Mucosa of rectum (tissue), 2 donors: Measurements from ENCODE around the gene ASTN2.

Experiments used
- H3K27ac ChIP-seq, 2 donors: one replicate each; pipeline ENCODE4 v1.7.0; 2013; ENCODE audit warnings: inconsistent platforms in 2 of 2, low read depth in 2 of 2, low read length in 2 of 2
- H3K27me3 ChIP-seq, 2 donors: one replicate each; pipeline ENCODE4 v1.7.0; 2013; ENCODE audit warnings: low read length in 2 of 2; ENCODE audit not compliant: control insufficient read depth in 2 of 2, insufficient read depth in 2 of 2
- H3K36me3 ChIP-seq, 2 donors: one replicate each; pipeline ENCODE4 v1.7.0; 2013; ENCODE audit warnings: low read length in 2 of 2; ENCODE audit not compliant: control insufficient read depth in 2 of 2, insufficient read depth in 2 of 2
- H3K4me1 ChIP-seq, 2 donors: one replicate each; pipeline ENCODE4 v1.7.0; 2013; ENCODE audit warnings: low read length in 2 of 2, mild to moderate bottlenecking in 1 of 2; ENCODE audit not compliant: control insufficient read depth in 2 of 2, insufficient read depth in 2 of 2
- H3K4me3 ChIP-seq, 2 donors: one replicate each; pipeline ENCODE4 v1.7.0; 2013; ENCODE audit warnings: low read length in 2 of 2
- H3K9ac ChIP-seq, 2 donors: one replicate each; pipeline ENCODE4 v1.7.0; 2013; ENCODE audit warnings: low read length in 2 of 2, low read depth in 1 of 2, mild to moderate bottlenecking in 1 of 2
- H3K9me3 ChIP-seq, 2 donors: one replicate each; pipeline ENCODE4 v1.7.0; 2013; ENCODE audit warnings: low read length in 2 of 2; ENCODE audit not compliant: control insufficient read depth in 2 of 2
- donor health status: healthy.
- donor health status: Normal muscosa, but diverticular disease.

The ASTN2 gene

DNA sequence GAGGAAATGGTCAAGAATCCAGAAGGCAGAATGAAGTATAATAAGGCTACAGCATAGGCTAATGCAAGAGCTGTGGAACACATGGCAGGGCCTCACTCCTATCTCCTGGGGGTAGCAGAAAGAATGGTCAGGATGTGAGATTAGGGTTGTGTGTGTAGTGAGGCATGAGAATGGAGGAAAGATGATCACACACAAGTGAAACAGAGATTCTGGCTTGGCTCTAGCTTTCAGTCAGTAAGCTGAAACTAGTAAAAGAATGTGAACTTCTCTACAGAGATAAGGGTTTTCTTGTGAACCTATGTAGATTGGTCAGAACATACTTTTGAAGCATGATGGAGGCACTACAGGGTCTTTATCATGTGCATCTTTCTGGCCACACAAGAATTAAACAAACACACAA, 298.8 kb downstream of the ASTN2 start:
- no peaks in the 10 kb centered on the region for H3K9me3 ChIP-seq
- H3K9ac ChIP-seq: no peak overlapping the region
- no peak overlapping the region for H3K4me3 ChIP-seq
- H3K36me3 ChIP-seq: no peaks in the 10 kb centered on the region
- no peak overlapping the region for H3K27ac ChIP-seq
- no peaks in the 10 kb centered on the region for H3K4me1 ChIP-seq
- no peaks in the 10 kb centered on the region for H3K27me3 ChIP-seq

DNA sequence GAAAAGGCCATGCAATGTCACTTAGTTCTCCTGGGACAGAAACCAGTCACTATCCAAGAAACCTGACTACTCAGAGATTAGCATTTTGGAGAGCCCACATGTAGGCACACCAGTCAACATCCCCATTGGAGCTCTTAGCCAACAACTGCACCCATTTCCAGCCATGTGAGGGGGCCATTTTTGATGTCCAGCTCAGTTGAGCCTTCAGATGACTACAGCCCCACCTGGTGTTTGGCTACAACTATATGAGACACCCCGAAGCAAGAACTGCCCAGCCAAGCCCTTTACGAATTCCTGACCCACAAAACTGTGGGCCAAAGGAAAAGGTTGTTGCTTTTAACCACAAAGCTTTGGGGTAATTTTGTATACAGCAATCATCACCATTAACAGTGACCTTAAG, 300.1 kb downstream of the ASTN2 start:
- Histone ChIP-seq H3K4me3 (no peak overlapping the region), H3K36me3 (no peaks in the 10 kb centered on the region), H3K4me1 (no peaks in the 10 kb centered on the region)

DNA sequence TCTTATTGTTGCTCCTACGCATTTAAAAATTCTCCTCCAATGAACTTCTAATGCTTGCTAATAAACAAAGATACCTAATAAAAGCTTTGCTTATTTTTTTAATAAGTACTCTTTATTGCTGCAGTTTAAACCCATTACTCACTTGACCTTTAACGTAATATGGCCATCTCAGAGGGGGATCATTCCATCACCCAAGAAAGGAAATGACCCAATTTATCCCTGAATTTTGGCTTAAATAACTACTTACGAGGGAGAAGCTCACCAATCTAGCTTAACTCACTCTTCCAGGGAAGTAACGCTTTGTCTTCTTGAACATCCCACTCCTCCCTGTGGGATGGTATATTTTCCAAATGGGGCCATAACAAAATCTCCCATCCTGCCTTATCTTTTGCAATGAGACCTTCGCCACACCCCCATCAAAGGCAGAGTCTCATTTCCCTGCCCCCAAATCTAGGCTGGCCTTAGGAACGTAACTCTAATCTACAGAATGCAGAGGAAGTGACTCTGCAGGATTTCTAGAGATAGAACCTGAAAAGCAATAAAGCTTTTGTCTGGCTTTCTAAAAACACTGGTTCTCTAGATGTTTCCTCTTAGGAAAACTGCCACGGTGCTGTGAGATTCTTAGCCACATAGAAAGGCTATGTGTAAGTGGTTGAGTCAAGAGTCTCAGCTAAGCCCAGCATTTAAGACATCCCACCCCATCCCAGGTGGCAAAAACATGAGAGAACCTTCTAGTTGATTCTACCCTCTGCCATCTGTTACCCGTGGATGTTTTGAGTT, 310.0 kb downstream of the ASTN2 start:
- Histone ChIP-seq H3K4me1 (no peaks in the 10 kb centered on the region), H3K36me3 (no peaks in the 10 kb centered on the region), H3K9me3 (no peaks in the 10 kb centered on the region), H3K9ac (no peak overlapping the region), H3K27ac (no peak overlapping the region), H3K27me3 (no peaks in the 10 kb centered on the region), H3K4me3 (no peak overlapping the region)

More for the DNA sequence above, 300.1 kb downstream of the ASTN2 start:
- Histone ChIP-seq H3K27me3 (no peaks in the 10 kb centered on the region), H3K9ac (no peak overlapping the region), H3K27ac (no peak overlapping the region), H3K9me3 (no peaks in the 10 kb centered on the region)

DNA sequence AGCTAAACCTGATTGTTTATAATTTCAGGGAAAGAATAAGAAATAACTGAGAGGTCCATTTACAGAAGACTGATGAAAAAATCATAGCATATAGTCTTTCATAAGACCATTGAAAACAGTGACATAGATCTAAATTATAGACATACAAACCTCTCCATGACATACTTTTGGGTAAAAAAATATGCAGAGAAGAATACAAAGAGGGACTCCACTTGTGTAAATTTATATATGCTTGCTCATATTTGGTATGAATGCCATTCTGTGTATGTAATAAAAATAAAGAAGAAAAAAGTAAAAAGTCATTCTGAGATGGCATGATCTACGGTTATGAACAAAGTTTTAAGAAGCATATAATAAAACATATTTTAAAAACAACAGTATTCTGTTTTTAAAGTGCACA, 310.7 kb downstream of the ASTN2 start:
- Histone ChIP-seq H3K4me3 (no peak overlapping the region), H3K9me3 (no peaks in the 10 kb centered on the region), H3K4me1 (no peaks in the 10 kb centered on the region), H3K27me3 (no peaks in the 10 kb centered on the region), H3K27ac (no peak overlapping the region), H3K9ac (no peak overlapping the region), H3K36me3 (no peaks in the 10 kb centered on the region)

DNA sequence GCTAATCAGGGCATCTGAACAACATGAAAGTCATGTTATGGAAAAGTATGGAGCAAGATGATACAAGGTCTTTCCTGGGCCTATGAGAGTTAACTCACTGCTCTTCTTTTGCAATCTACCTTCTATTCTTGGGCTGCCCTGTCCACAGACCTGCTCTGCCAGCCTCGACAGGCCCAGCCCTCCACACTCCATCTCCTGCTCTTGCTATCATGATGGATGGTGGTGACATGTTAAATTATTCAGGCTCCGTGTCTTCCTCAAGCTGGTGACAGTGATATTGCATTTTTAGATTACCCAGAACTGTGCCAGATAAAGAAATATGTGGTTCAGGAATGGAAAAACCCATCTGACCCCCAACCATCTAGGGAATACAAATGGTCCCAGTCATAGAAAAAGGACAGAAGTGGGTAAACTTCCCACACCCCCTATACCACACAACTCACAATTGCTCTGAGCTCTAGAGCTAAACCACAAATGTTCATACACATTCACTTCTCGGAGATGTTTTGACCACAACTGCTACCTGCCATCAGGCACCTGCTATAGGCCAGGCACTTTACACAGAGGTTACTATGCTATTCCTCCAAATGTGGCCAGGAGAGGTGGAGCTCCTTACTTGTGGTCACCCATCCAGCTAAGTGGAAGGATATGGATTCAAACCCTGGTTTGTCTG, 311.3 kb downstream of the ASTN2 start:
- no peak overlapping the region for H3K27ac ChIP-seq
- no peaks in the 10 kb centered on the region for H3K4me1 ChIP-seq
- no peaks in the 10 kb centered on the region for H3K36me3 ChIP-seq
- H3K9ac ChIP-seq: no peak overlapping the region
- H3K27me3 ChIP-seq: no peaks in the 10 kb centered on the region
- H3K4me3 ChIP-seq: no peak overlapping the region
- no peaks in the 10 kb centered on the region for H3K9me3 ChIP-seq

DNA sequence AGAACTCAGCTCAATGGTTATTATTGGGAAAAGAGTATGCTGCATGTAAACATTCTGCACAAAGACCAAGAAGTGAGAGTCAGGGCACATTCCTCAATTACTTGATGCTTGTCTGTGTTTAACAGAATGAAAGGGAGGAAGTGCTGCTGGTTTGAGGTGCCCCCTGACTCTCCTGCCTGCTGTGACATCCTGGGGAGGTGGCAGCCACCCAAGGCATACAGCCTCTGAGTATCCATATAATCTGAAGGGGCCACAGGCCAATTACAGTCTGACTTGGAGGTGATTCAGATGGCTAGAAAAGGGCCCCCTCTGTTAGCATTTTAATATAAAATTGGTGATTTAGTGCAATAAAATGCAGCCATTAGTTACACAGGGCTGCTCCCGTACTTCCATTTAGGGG, 313.8 kb downstream of the ASTN2 start:
- no peaks in the 10 kb centered on the region for H3K27me3 ChIP-seq
- H3K36me3 ChIP-seq: no peaks in the 10 kb centered on the region
- no peaks in the 10 kb centered on the region for H3K4me1 ChIP-seq
- no peak overlapping the region for H3K4me3 ChIP-seq
- H3K27ac ChIP-seq: no peak overlapping the region
- H3K9me3 ChIP-seq: no peaks in the 10 kb centered on the region
- no peak overlapping the region for H3K9ac ChIP-seq

DNA sequence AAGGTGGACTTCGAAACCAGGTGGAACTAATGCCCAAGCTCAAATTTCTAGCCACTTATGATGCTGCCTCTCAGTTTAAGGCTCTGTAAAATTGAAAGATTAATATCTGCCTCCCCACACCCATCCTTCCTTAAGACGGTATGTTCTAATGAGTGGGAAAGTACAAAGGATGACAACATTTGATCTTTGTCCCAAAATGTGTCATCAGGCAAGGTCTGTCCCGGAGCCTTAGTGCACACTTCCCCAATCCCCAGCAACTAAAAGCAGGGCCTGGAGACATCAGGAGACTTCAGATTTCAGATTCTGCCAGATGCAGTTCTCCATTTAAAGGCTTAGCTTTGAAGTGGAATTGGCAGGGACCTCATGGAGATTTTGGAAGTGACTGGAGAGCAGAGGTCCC, 316.5 kb downstream of the ASTN2 start:
- Histone ChIP-seq H3K9ac (no peak overlapping the region), H3K4me3 (no peak overlapping the region), H3K27ac (no peak overlapping the region), H3K9me3 (no peaks in the 10 kb centered on the region), H3K4me1 (no peaks in the 10 kb centered on the region), H3K27me3 (no peaks in the 10 kb centered on the region), H3K36me3 (no peaks in the 10 kb centered on the region)

DNA sequence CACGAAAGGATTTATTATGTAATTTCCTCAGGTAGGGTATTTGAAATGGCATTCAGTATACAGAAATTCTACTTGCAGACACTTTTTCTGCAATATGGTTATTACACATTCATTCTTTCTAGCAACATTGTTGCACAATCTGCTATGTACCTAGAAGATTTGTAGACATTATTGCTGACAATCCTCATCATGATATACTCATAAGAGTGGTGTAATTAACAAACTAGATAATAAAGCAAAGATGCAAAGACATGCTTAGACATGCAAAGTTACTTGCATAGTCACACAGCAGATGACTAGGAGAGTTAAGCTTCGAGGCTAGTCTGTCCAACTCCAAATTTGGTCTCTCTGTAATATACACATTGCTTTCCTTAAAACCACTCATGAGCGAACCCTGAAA, 317.1 kb downstream of the ASTN2 start:
- no peaks in the 10 kb centered on the region for H3K9me3 ChIP-seq
- no peaks in the 10 kb centered on the region for H3K36me3 ChIP-seq
- H3K4me3 ChIP-seq: no peak overlapping the region
- no peak overlapping the region for H3K9ac ChIP-seq
- H3K27ac ChIP-seq: no peak overlapping the region
- no peaks in the 10 kb centered on the region for H3K4me1 ChIP-seq
- no peaks in the 10 kb centered on the region for H3K27me3 ChIP-seq

DNA sequence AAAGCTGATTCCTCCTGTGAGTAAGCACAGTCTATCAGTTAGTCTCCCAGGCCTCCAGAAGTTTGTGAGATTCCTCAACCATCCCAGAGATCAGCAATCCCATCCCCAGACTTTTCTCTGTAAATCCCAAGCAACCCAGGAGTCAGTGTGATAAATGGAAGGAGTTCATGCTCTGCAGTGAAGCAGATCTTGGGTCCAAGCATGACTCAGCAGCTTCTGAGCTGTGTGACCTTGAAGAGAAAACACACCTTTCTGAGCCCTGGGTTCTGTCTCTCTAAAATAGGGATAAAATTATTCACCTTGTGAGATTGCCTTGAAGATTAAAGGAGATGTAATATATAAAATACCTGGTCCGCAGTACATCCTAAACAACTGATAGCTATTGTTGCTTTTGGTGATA, 318.7 kb downstream of the ASTN2 start:
- no peaks in the 10 kb centered on the region for H3K4me1 ChIP-seq
- no peaks in the 10 kb centered on the region for H3K36me3 ChIP-seq
- H3K27ac ChIP-seq: no peak overlapping the region
- no peak overlapping the region for H3K9ac ChIP-seq
- H3K27me3 ChIP-seq: no peaks in the 10 kb centered on the region
- no peaks in the 10 kb centered on the region for H3K9me3 ChIP-seq
- no peak overlapping the region for H3K4me3 ChIP-seq

DNA sequence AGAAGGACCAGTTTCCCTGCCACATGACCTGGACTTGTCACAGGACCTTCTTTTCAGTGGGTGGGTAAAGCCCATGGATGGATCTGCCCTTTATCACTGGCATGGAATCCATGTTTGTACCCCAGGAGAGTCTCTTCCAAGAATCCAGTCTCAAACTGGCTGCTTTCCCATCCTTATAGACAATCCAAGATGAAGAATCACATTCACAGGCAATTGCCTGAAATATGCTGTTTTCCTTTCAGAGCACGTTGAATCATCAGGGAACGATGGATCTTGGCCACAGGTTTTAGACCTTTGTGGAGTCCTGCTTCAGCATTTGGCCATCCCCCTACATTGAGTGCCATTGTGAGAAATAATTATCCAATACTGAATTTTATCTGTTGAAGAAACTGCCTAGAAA, 319.8 kb downstream of the ASTN2 start:
- no peaks in the 10 kb centered on the region for H3K9me3 ChIP-seq
- no peaks in the 10 kb centered on the region for H3K27me3 ChIP-seq
- H3K4me3 ChIP-seq: no peak overlapping the region
- no peaks in the 10 kb centered on the region for H3K36me3 ChIP-seq
- no peak overlapping the region for H3K9ac ChIP-seq
- no peak overlapping the region for H3K27ac ChIP-seq
- H3K4me1 ChIP-seq: no peaks in the 10 kb centered on the region
